ENCODE measurements around the gene PITPNM3.

DNA sequence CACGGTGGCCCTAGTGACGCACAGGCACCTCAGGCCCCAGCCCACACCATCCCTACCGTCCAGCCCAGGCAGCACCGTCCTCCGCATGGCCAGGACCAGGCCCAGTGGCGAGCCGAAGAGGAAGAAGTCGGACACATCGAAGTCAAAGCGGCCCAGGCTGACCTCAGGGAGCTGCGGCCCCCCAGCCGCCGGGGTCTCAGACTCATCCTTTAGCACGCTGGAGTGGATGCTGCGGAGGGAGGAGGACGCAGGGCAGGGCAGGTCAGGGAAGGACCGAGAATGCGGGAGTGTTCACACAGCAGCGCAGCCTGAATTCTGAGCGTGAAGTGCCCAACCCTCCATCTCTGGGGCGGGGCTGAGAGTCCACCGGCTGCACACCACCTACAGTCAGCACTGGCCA, 82.0 kb downstream of the PITPNM3 start:
- TF ChIP-seq, protein P1, sequence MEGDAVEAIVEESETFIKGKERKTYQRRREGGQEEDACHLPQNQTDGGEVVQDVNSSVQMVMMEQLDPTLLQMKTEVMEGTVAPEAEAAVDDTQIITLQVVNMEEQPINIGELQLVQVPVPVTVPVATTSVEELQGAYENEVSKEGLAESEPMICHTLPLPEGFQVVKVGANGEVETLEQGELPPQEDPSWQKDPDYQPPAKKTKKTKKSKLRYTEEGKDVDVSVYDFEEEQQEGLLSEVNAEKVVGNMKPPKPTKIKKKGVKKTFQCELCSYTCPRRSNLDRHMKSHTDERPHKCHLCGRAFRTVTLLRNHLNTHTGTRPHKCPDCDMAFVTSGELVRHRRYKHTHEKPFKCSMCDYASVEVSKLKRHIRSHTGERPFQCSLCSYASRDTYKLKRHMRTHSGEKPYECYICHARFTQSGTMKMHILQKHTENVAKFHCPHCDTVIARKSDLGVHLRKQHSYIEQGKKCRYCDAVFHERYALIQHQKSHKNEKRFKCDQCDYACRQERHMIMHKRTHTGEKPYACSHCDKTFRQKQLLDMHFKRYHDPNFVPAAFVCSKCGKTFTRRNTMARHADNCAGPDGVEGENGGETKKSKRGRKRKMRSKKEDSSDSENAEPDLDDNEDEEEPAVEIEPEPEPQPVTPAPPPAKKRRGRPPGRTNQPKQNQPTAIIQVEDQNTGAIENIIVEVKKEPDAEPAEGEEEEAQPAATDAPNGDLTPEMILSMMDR (conservative IDR thresholded peaks at IDR 0.05 in 1 of 2, IDR thresholded peaks at IDR 0.05 in 1 of 2; ENCODE audit: low read depth in 1 of 2, low read length in 2 of 2): no peak
- no peak for TF ChIP-seq EZH2 (IDR thresholded peaks at IDR 0.05; ENCODE audit: low read length, missing control alignments)

Measured in fibroblast of lung (primary cell).